ENCODE results near the gene SEC24D.

The SEC24D gene

GRCh38 chr4:118823471-118823870 lies 12.5 kb downstream of the SEC24D start:
- H3K4me1 ChIP-seq (ENCODE audit: control insufficient read depth, low read length), result no peaks in the 10 kb centered on the region
- no peaks in the 10 kb centered on the region for H3K9me2 ChIP-seq (replicated peaks; ENCODE audit: control insufficient read depth, low read length)
- H3K27ac ChIP-seq (ENCODE audit: low read depth, low read length), result no peak overlapping the region
- no peak overlapping the region for H3K4me2 ChIP-seq (ENCODE audit: low read length)
- no peak for TF ChIP-seq EZH2phosphoT487 (IDR thresholded peaks at IDR 0.05; ENCODE audit: borderline replicate concordance, low read length)
- TF ChIP-seq, protein P1, sequence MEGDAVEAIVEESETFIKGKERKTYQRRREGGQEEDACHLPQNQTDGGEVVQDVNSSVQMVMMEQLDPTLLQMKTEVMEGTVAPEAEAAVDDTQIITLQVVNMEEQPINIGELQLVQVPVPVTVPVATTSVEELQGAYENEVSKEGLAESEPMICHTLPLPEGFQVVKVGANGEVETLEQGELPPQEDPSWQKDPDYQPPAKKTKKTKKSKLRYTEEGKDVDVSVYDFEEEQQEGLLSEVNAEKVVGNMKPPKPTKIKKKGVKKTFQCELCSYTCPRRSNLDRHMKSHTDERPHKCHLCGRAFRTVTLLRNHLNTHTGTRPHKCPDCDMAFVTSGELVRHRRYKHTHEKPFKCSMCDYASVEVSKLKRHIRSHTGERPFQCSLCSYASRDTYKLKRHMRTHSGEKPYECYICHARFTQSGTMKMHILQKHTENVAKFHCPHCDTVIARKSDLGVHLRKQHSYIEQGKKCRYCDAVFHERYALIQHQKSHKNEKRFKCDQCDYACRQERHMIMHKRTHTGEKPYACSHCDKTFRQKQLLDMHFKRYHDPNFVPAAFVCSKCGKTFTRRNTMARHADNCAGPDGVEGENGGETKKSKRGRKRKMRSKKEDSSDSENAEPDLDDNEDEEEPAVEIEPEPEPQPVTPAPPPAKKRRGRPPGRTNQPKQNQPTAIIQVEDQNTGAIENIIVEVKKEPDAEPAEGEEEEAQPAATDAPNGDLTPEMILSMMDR (IDR thresholded peaks at IDR 0.05; ENCODE audit: low read depth, low read length, poor library complexity, severe bottlenecking), result no peak
- no peaks in the 10 kb centered on the region for H3F3A ChIP-seq (ENCODE audit: control insufficient read depth, insufficient read depth)
- peaks cover 9% of the 10 kb centered on the region for H3K36me3 ChIP-seq (ENCODE audit: control insufficient read depth, low read length)
- no peaks in the 10 kb centered on the region for H4K20me1 ChIP-seq (ENCODE audit: control insufficient read depth, insufficient read depth, low read depth, low read length)
- H3K27me3 ChIP-seq (ENCODE audit: control insufficient read depth, low read length), result no peaks in the 10 kb centered on the region
- no peak overlapping the region for H3K4me3 ChIP-seq (ENCODE audit: low read length)
- no peaks in the 10 kb centered on the region for H3K9me3 ChIP-seq (ENCODE audit: control insufficient read depth, insufficient read depth, low read length)
- 0 out of 2 replicates have a peak, but pooled peaks cover 4% of the 10 kb centered on the region for H3K79me2 ChIP-seq (ENCODE audit: control insufficient read depth, low read length)

DNA sequence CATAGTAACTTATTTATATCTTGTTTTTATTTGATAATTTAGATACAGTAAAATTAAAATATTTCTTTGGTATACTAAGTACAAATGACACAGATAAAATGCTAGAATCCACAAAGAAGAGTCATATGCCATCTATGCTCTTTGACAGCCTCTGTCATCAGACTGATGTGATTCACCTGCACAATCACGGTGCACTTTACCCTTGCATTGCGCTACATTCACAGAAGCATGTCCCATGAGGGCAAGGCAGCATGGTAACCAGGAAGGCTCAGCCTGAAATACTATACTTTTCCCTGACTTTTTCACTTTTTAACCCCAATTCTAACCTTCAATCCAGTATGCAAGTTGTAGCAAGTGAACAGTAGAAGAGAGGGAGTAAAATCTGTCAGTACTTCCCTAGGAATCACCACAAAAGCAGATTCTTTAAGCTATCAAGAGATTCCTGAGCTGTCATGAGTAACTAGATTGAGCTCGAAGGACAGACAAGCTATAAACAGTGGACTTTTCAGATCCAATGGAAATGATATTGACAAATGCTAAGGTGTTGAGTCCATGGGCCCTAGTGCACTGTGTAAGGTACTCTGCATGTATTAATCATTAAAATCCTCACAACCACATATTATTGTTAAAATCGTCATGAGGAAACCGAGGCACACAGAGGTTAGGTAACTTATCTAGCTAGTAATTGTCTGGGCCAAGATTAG lies 14.2 kb downstream of the SEC24D start:
- TF ChIP-seq, protein P1 (IDR thresholded peaks at IDR 0.05; ENCODE audit: low read depth, low read length, poor library complexity, severe bottlenecking), result no peak
- no peak for TF ChIP-seq EZH2phosphoT487 (IDR thresholded peaks at IDR 0.05; ENCODE audit: borderline replicate concordance, low read length)
- Histone ChIP-seq H3K4me1 (ENCODE audit: control insufficient read depth, low read length) (no peaks in the 10 kb centered on the region), H3F3A (ENCODE audit: control insufficient read depth, insufficient read depth) (no peaks in the 10 kb centered on the region), H3K4me2 (ENCODE audit: low read length) (no peak overlapping the region), H3K27ac (ENCODE audit: low read depth, low read length) (no peak overlapping the region), H3K27me3 (ENCODE audit: control insufficient read depth, low read length) (no peaks in the 10 kb centered on the region), H3K9me3 (ENCODE audit: control insufficient read depth, insufficient read depth, low read length) (no peaks in the 10 kb centered on the region), H3K79me2 (ENCODE audit: control insufficient read depth, low read length) (no peaks in the 10 kb centered on the region), H3K9me2 (replicated peaks; ENCODE audit: control insufficient read depth, low read length) (no peaks in the 10 kb centered on the region), H3K4me3 (ENCODE audit: low read length) (no peak overlapping the region), H4K20me1 (ENCODE audit: control insufficient read depth, insufficient read depth, low read depth, low read length) (no peaks in the 10 kb centered on the region), H3K36me3 (ENCODE audit: control insufficient read depth, low read length) (peaks cover 9% of the 10 kb centered on the region)

GRCh38 chr4:118817178-118817930 lies 18.6 kb downstream of the SEC24D start:
- peaks cover 29% of the 10 kb centered on the region for H3K36me3 ChIP-seq (ENCODE audit: control insufficient read depth, low read length)

More at GRCh38 chr4:118817178-118817930, 18.6 kb downstream of the SEC24D start:
- H4K20me1 ChIP-seq (ENCODE audit: control insufficient read depth, insufficient read depth, low read depth, low read length), result no peaks in the 10 kb centered on the region
- no peaks in the 10 kb centered on the region for H3K4me1 ChIP-seq (ENCODE audit: control insufficient read depth, low read length)
- no peak for TF ChIP-seq EZH2phosphoT487 (IDR thresholded peaks at IDR 0.05; ENCODE audit: borderline replicate concordance, low read length)
- TF ChIP-seq, protein P1 (IDR thresholded peaks at IDR 0.05; ENCODE audit: low read depth, low read length, poor library complexity, severe bottlenecking), result no peak
- H3K27me3 ChIP-seq (ENCODE audit: control insufficient read depth, low read length), result no peaks in the 10 kb centered on the region
- H3K9me2 ChIP-seq (replicated peaks; ENCODE audit: control insufficient read depth, low read length), result no peaks in the 10 kb centered on the region
- H3K79me2 ChIP-seq (ENCODE audit: control insufficient read depth, low read length), result no peaks in the 10 kb centered on the region
- H3K4me2 ChIP-seq (ENCODE audit: low read length), result no peak overlapping the region
- no peak overlapping the region for H3K27ac ChIP-seq (ENCODE audit: low read depth, low read length)
- no peaks in the 10 kb centered on the region for H3K9me3 ChIP-seq (ENCODE audit: control insufficient read depth, insufficient read depth, low read length)
- H3F3A ChIP-seq (ENCODE audit: control insufficient read depth, insufficient read depth), result no peaks in the 10 kb centered on the region
- H3K4me3 ChIP-seq (ENCODE audit: low read length), result no peak overlapping the region

Data from DOHH2 (cell line).